IMR-90 (cell line): ENCODE measurements around the gene SPRED3. TPM values are rescaled to one million over a fixed set of nuclear protein-coding genes. Genes with fewer than 3 reads are reported as not detected.
"Not testable (repeated sequence)": the region's sequence is repeated elsewhere in the genome, so short reads cannot be mapped to it uniquely, and the experiment has no call there.

Experiments
- ATAC-seq: fragments of 200-7000 bp; cut with Tn5 transposase; 2 replicates; pipeline ENCODE4 v1.9.1; 2020; ENCODE audit warnings: low read depth, mild to moderate bottlenecking, moderate library complexity
- BruUV-seq: library from RNA; stranded (reverse); fragments of 400-500 nt; replicated peaks from 2 replicates; lab custom pipeline; 2021; lab: Mats Ljungman, UMichigan
- CTCF ChIA-PET: fragments of 300-600 bp; formaldehyde crosslinking; extraction: SDS; loops from one replicate; lab custom pipeline; 2021; ENCODE audit warnings: antibody characterized with exemption; lab: Yijun Ruan, JAX
- POLR2A ChIA-PET: fragments of 300-600 bp; sonication (Branson Sonifier 250); formaldehyde crosslinking; loops from one replicate; lab custom pipeline; 2022; ENCODE audit warnings: antibody characterized with exemption; ENCODE audit not compliant: unreplicated experiment; lab: Charles Lee
- DNase-seq: peaks from one replicate; pipeline ENCODE4 v3.0.0; 2013
- H2AFZ ChIP-seq: replicated peaks from 2 replicates; pipeline ENCODE3; 2013; ENCODE audit warnings: low read length, mild to moderate bottlenecking; ENCODE audit not compliant: poor library complexity
- H2AK5ac ChIP-seq: 2 replicates; pipeline ENCODE4 v1.6.1; 2013; ENCODE audit warnings: low read depth, low read length, inconsistent platforms
- H2AK9ac ChIP-seq: replicated peaks from 2 replicates; pipeline ENCODE3; 2013; ENCODE audit warnings: mild to moderate bottlenecking, low read depth, low read length, moderate library complexity; ENCODE audit not compliant: poor library complexity
- H2BK120ac ChIP-seq: 2 replicates; pipeline ENCODE4 v1.6.1; 2013; ENCODE audit warnings: low read depth, low read length, inconsistent platforms
- H2BK15ac ChIP-seq: 3 replicates; pipeline ENCODE4 v1.6.1; 2013; ENCODE audit warnings: low read depth, low read length, inconsistent platforms
- H2BK20ac ChIP-seq: 2 replicates; pipeline ENCODE4 v1.6.1; 2013; ENCODE audit warnings: low read depth, mild to moderate bottlenecking, inconsistent platforms, low read length, moderate library complexity
- H2BK5ac ChIP-seq: 2 replicates; pipeline ENCODE4 v1.6.1; 2013; ENCODE audit warnings: mild to moderate bottlenecking, low read depth, low read length, inconsistent platforms; ENCODE audit not compliant: poor library complexity, severe bottlenecking
- H3K14ac ChIP-seq: replicated peaks from 2 replicates; pipeline ENCODE4 v1.6.1; 2013; ENCODE audit warnings: low read depth, low read length, inconsistent platforms
- H3K18ac ChIP-seq: 2 replicates; pipeline ENCODE4 v1.6.1; 2013; ENCODE audit warnings: low read depth, low read length, control low read depth
- H3K23ac ChIP-seq: 2 replicates; pipeline ENCODE4 v1.6.1; 2013; ENCODE audit warnings: low read depth, low read length, inconsistent platforms
- H3K27ac ChIP-seq: 2 replicates; pipeline ENCODE4 v1.5.1; 2013; ENCODE audit warnings: mild to moderate bottlenecking, control low read depth, low read length; ENCODE audit not compliant: insufficient read depth
- H3K27me3 ChIP-seq: 2 replicates; pipeline ENCODE4 v1.6.1; 2013; ENCODE audit warnings: low read length; ENCODE audit not compliant: control insufficient read depth, insufficient read depth
- H3K36me3 ChIP-seq: 2 replicates; pipeline ENCODE4 v1.6.1; 2013; ENCODE audit warnings: low read length, mixed read lengths; ENCODE audit not compliant: control insufficient read depth, insufficient read depth
- H3K4ac ChIP-seq: 2 replicates; pipeline ENCODE4 v1.6.1; 2013; ENCODE audit warnings: low read depth, low read length, inconsistent platforms
- H3K4me1 ChIP-seq: 2 replicates; pipeline ENCODE4 v1.6.1; 2013; ENCODE audit warnings: low read length, mixed read lengths; ENCODE audit not compliant: control insufficient read depth, insufficient read depth
- H3K4me2 ChIP-seq: 2 replicates; pipeline ENCODE4 v1.6.1; 2013; ENCODE audit warnings: low read depth, mild to moderate bottlenecking, control low read depth, low read length, moderate library complexity
- H3K4me3 ChIP-seq: 2 replicates; pipeline ENCODE4 v1.5.1; 2013; ENCODE audit warnings: low read depth, mild to moderate bottlenecking, control low read depth, low read length, moderate library complexity; ENCODE audit not compliant: insufficient read depth
- H3K56ac ChIP-seq: 2 replicates; pipeline ENCODE4 v1.6.1; 2013; ENCODE audit warnings: low read length, inconsistent platforms; ENCODE audit not compliant: insufficient read depth; ENCODE audit errors: extremely low read depth
- H3K79me1 ChIP-seq, 2 experiments: 2 replicates each; pipeline ENCODE4 v1.6.1; 2013; ENCODE audit warnings: low read length in 2 of 2, inconsistent platforms in 1 of 2, low read depth in 1 of 2
- H3K9ac ChIP-seq: 2 replicates; pipeline ENCODE4 v1.6.1; 2013; ENCODE audit warnings: low read depth, low read length, control low read depth
- H3K9me1 ChIP-seq: 2 replicates; pipeline ENCODE4 v1.6.1; 2013; ENCODE audit warnings: low read length, inconsistent platforms; ENCODE audit not compliant: insufficient read depth
- H3K9me3 ChIP-seq: 2 replicates; pipeline ENCODE4 v1.6.1; 2013; ENCODE audit warnings: low read length; ENCODE audit not compliant: control insufficient read depth, insufficient read depth
- H4K20me1 ChIP-seq: 2 replicates; pipeline ENCODE4 v1.6.1; 2013; ENCODE audit warnings: low read length, inconsistent platforms; ENCODE audit not compliant: insufficient read depth
- H4K5ac ChIP-seq: 2 replicates; pipeline ENCODE4 v1.6.1; 2013; ENCODE audit warnings: mild to moderate bottlenecking, low read depth, low read length, control low read depth
- H4K8ac ChIP-seq, 2 experiments: 2 replicates each; pipeline ENCODE4 v1.6.1; 2013; ENCODE audit warnings: low read depth in 2 of 2, low read length in 2 of 2, control low read depth in 1 of 2, inconsistent platforms in 1 of 2
- H4K91ac ChIP-seq: 2 replicates; pipeline ENCODE4 v1.6.1; 2013; ENCODE audit warnings: low read depth, low read length, inconsistent platforms; ENCODE audit not compliant: insufficient read depth
- WGBS, 2 experiments: methylation state at CpG; one replicate each; pipeline versions ENCODE4 v1.1.5 to v1.1.7; 2013; ENCODE audit warnings: missing lambda C conversion rate in 2 of 2; ENCODE audit not compliant: insufficient read length in 1 of 2; ENCODE audit errors: extremely low coverage in 2 of 2; 5-methylcytosine and 5-hydroxymethylcytosine counted together
- dilution Hi-C: fragments of 300-500 bp; cut with HindIII; formaldehyde crosslinking; loops from one replicate; pipeline ENCODE4 v1.14.3; 2018; ENCODE audit warnings: low sequenced_read_pairs; ENCODE audit not compliant: unreplicated experiment
- in situ Hi-C: fragments of 300-500 bp; cut with MboI; formaldehyde crosslinking; loops from 3 replicates; pipeline ENCODE4 v1.14.3; 2019; ENCODE audit warnings: low sequenced_read_pairs, inconsistent platforms, mixed read lengths
- intact Hi-C: fragments of 100-400 bp; cut with micrococcal nuclease; formaldehyde crosslinking; loops from 2 replicates; pipeline ENCODE4 v1.10.0; 2022
- polyA plus RNA-seq, 3 experiments: library from polyadenylated mRNA; depleted of rRNA; stranded (reverse); fragments of >200 nt; gene quantifications; 2 replicates each; pipeline ENCODE4 v1.2.3, GENCODE V29; 2012; ENCODE audit warnings: low replicate concordance in 1 of 3
- total RNA-seq: library from RNA; depleted of rRNA; stranded (reverse); fragments of >200 nt; gene quantifications from 2 replicates; pipeline ENCODE4 v1.2.3, GENCODE V29; 2012

The SPRED3 gene
- total and polyA plus RNA-seq, 2 of the 4 experiments (the other 2 are of a cell fraction), result 0.90 to 7.9 TPM

- H3K4me1 ChIP-seq, DNase-seq, H3K9me3 ChIP-seq, BruUV-seq, CTCF ChIA-PET, H3K27me3 ChIP-seq, H4K8ac ChIP-seq, H3K18ac ChIP-seq, H2AFZ ChIP-seq, H4K91ac ChIP-seq, intact Hi-C loops, H4K20me1 ChIP-seq, H2BK15ac ChIP-seq, H4K5ac ChIP-seq, H3K27ac ChIP-seq, dilution Hi-C loops, H2AK5ac ChIP-seq, ATAC-seq, H3K23ac ChIP-seq, H3K56ac ChIP-seq, H3K36me3 ChIP-seq, H3K14ac ChIP-seq, H3K79me1 ChIP-seq, H3K4ac ChIP-seq, H2BK120ac ChIP-seq, H2AK9ac ChIP-seq, H3K9ac ChIP-seq, H2BK5ac ChIP-seq, POLR2A ChIA-PET, H2BK20ac ChIP-seq, H3K4me3 ChIP-seq, H3K4me2 ChIP-seq, H3K9me1 ChIP-seq: not testable (repeated sequence)
- 100% methylated on average over 1 of the region's 5 CpGs; no CpG with 5 or more reads in 1 of the 2 experiments for WGBS, 2 experiments
- in situ Hi-C loops, result loop anchor here (25.0 kb wide), 1 partner anchor 525 kb away; the partner anchor contains the start of genes MRPS12 and SARS2
Measured at GRCh38 chr19:38411898-38412297, 23.4 kb downstream of the SPRED3 start.
